ENCODE data around the gene SLC25A15. TPM values are rescaled to one million over a fixed set of nuclear protein-coding genes. Genes with fewer than 3 reads are reported as not detected.

SLC25A15 gene
- total RNA-seq, 1 experiment from 2014 or later: 20.2 TPM

GRCh38 chr13:40786568-40786996 lies 2.8 kb upstream of the SLC25A15 start:
- no peak for DNase-seq (ENCODE audit: low spot score)
- H3K27ac Mint-ChIP-seq: no peak overlapping the region
- no peaks in the 10 kb centered on the region for H3K4me1 Mint-ChIP-seq
- ChIA-PET POLR2A (no interaction called here), CTCF (no interaction called here)
- peak; percentile 75 for TF ChIP-seq GABPB1 (CRISPR knock-in tag; IDR thresholded peaks at IDR 0.05)
- no peak for TF ChIP-seq AFF4 (CRISPR knock-in tag; IDR thresholded peaks at IDR 0.05; ENCODE audit: borderline replicate concordance)
- H3K36me3 Mint-ChIP-seq: no peaks in the 10 kb centered on the region
- H3K9me3 Mint-ChIP-seq: no peaks in the 10 kb centered on the region
- no peak for ATAC-seq
- no peak overlapping the region for H3K4me3 Mint-ChIP-seq
- no peaks in the 10 kb centered on the region for H3K27me3 Mint-ChIP-seq (ENCODE audit: low read depth)

- Mint-ChIP-seq H3K9me3 (no peaks in the 10 kb centered on the region), H3K4me3 (no peak overlapping the region), H3K36me3 (no peaks in the 10 kb centered on the region), H3K27me3 (ENCODE audit: low read depth) (no peaks in the 10 kb centered on the region), H3K4me1 (no peaks in the 10 kb centered on the region), H3K27ac (no peak overlapping the region)
- ATAC-seq (no peak), DNase-seq (ENCODE audit: low spot score) (no peak)
- POLR2A ChIA-PET: no interaction called here
- CTCF ChIA-PET: interaction anchor here (4.2 kb wide), 1 partner anchor 9 kb away, joined by 36 read pairs; no protein-coding TSS in a partner anchor
- TF ChIP-seq SMAD3 (CRISPR knock-in tag; IDR thresholded peaks at IDR 0.05; ENCODE audit: borderline replicate concordance) (no peak), CBFB (CRISPR knock-in tag; IDR thresholded peaks at IDR 0.05; ENCODE audit: low read depth) (no peak), ZNF317 (CRISPR knock-in tag; IDR thresholded peaks at IDR 0.05; ENCODE audit: borderline replicate concordance, low read depth) (no peak), E2F5 (CRISPR knock-in tag; IDR thresholded peaks at IDR 0.05) (no peak), ZNF532 (CRISPR knock-in tag; IDR thresholded peaks at IDR 0.05; ENCODE audit: borderline replicate concordance) (no peak), ZNF138 (CRISPR knock-in tag; conservative IDR thresholded peaks at IDR 0.05) (no peak), ZNF219 (CRISPR knock-in tag; IDR thresholded peaks at IDR 0.05; ENCODE audit: borderline replicate concordance) (no peak), MYBL2 (CRISPR knock-in tag; IDR thresholded peaks at IDR 0.05) (no peak), TEAD1 (CRISPR knock-in tag; IDR thresholded peaks at IDR 0.05) (no peak), ZNF671 (CRISPR knock-in tag; IDR thresholded peaks at IDR 0.05) (no peak), MLX (CRISPR knock-in tag; IDR thresholded peaks at IDR 0.05) (no peak), ZNF281 (CRISPR knock-in tag; IDR thresholded peaks at IDR 0.05) (no peak), E2F1 (CRISPR knock-in tag; IDR thresholded peaks at IDR 0.05) (no peak), PRRX2 (CRISPR knock-in tag; IDR thresholded peaks at IDR 0.05) (no peak), KAT7 (CRISPR knock-in tag; IDR thresholded peaks at IDR 0.05; ENCODE audit: borderline replicate concordance) (no peak), GRHL2 (CRISPR knock-in tag; IDR thresholded peaks at IDR 0.05; ENCODE audit: insufficient replicate concordance, severe bottlenecking) (no peak), NFYB (CRISPR knock-in tag; conservative IDR thresholded peaks at IDR 0.05; ENCODE audit: low read depth) (no peak), TP53 (CRISPR knock-in tag; IDR thresholded peaks at IDR 0.05) (no peak)
Measured at GRCh38 chr13:40787062-40787461, 2.3 kb upstream of the SLC25A15 start.

All from WTC11 (cell line).